Measurements from ENCODE around the gene MX2.

GRCh38 chr21:41374867-41375533 is 13.2 kb downstream of the MX2 start:
- TF ChIP-seq POLR2A (conservative IDR thresholded peaks at IDR 0.05) (no peak), HNRNPLL (IDR thresholded peaks at IDR 0.05; ENCODE audit: low read depth, low read length, poor library complexity, severe bottlenecking) (no peak), KDM5B (IDR thresholded peaks at IDR 0.05; ENCODE audit: insufficient replicate concordance, low read depth, low read length) (no peak), MXI1 (IDR thresholded peaks at IDR 0.05; ENCODE audit: low read depth, low read length) (no peak), REST (IDR thresholded peaks at IDR 0.05; ENCODE audit: borderline replicate concordance) (no peak), REST (CRISPR knock-in tag; IDR thresholded peaks at IDR 0.05; ENCODE audit: low read depth) (no peak), POLR2AphosphoS2 (IDR thresholded peaks at IDR 0.05; ENCODE audit: low read length) (no peak), ZBTB40 (IDR thresholded peaks at IDR 0.05) (no peak), ZBTB40 (CRISPR knock-in tag; IDR thresholded peaks at IDR 0.05) (no peak), SETDB1 (IDR thresholded peaks at IDR 0.05; ENCODE audit: low read length) (no peak)

Data from K562 (cell line).